OCI-LY3 (cell line): ENCODE measurements around the gene PAEP.
"Not testable (repeated sequence)": the region's sequence is repeated elsewhere in the genome, so short reads cannot be mapped to it uniquely, and the experiment has no call there.

Experiments
- H2AFZ ChIP-seq: fragments of 200-600, 300-600 bp; shearing (Covaris generic); 2 replicates; pipeline ENCODE4 v1.6.0; 2014; ENCODE audit warnings: antibody characterized with exemption, low read depth, low read length
- H3K27ac ChIP-seq: fragments of 200-600, 300-600 bp; sonication (generic); 2 replicates; pipeline ENCODE4 v1.5.1; 2014; ENCODE audit warnings: mild to moderate bottlenecking, low read length, moderate library complexity, mixed read lengths
- H3K27me3 ChIP-seq: fragments of 200-600, 300-600 bp; sonication (generic); 2 replicates; pipeline ENCODE4 v1.6.1; 2014; ENCODE audit warnings: low read depth, low read length, mixed read lengths
- H3K36me3 ChIP-seq: fragments of 200-600, 300-600 bp; sonication (generic); replicated peaks from 2 replicates; pipeline ENCODE3; 2014; ENCODE audit warnings: low read depth, low read length, mixed read lengths
- H3K4me1 ChIP-seq: fragments of 300-600, 200-600 bp; sonication (generic); 2 replicates; pipeline ENCODE4 v1.6.1; 2014; ENCODE audit warnings: low read length, mixed read lengths
- H3K4me2 ChIP-seq: fragments of 200-600, 300-600 bp; sonication (generic); 2 replicates; pipeline ENCODE4 v1.6.1; 2014; ENCODE audit warnings: low read length, mixed read lengths
- H3K4me3 ChIP-seq: fragments of 300-600, 200-600 bp; sonication (generic); 2 replicates; pipeline ENCODE4 v1.5.1; 2014; ENCODE audit warnings: antibody characterized with exemption, mild to moderate bottlenecking, low read length, moderate library complexity
- H3K79me2 ChIP-seq: fragments of 300-600, 200-600 bp; shearing (Covaris generic); 2 replicates; pipeline ENCODE4 v1.6.1; 2014; ENCODE audit warnings: mild to moderate bottlenecking, low read length, mixed read lengths
- H3K9ac ChIP-seq: fragments of 300-600, 200-600 bp; shearing (Covaris generic); 2 replicates; pipeline ENCODE4 v1.6.0; 2014; ENCODE audit warnings: mild to moderate bottlenecking, low read length, moderate library complexity
- H3K9me3 ChIP-seq: fragments of 200-600, 300-600 bp; shearing (Covaris generic); 2 replicates; pipeline ENCODE4 v1.6.1; 2014; ENCODE audit warnings: low read length, mixed read lengths; ENCODE audit not compliant: insufficient read depth
- H4K20me1 ChIP-seq: fragments of 200-600, 300-600 bp; sonication (generic); 2 replicates; pipeline ENCODE4 v1.6.1; 2016; ENCODE audit warnings: low read length, mixed read lengths; ENCODE audit not compliant: insufficient read depth
- CTCF ChIP-seq: fragments of 200-600, 300-600 bp; sonication (generic); IDR thresholded peaks from 2 replicates; pipeline ENCODE4 v1.5.1; 2014; ENCODE audit warnings: antibody characterized with exemption, low read length, low read depth
- EZH2phosphoT487 ChIP-seq: fragments of 200-600 bp; shearing (Covaris generic); IDR thresholded peaks from 2 replicates; pipeline ENCODE4 v1.6.1; 2018; ENCODE audit warnings: antibody characterized with exemption, mixed run types, low read depth

Gene PAEP

GRCh38 chr9:135531096-135531495 lies 30.5 kb upstream of the PAEP start:
- TF ChIP-seq CTCF (no peak), EZH2phosphoT487 (no peak)
- no peaks in the 10 kb centered on the region for H3K9me3 ChIP-seq

GRCh38 chr9:135533113-135533512 lies 28.4 kb upstream of the PAEP start:
- Histone ChIP-seq H2AFZ (no peak overlapping the region), H3K9ac (no peak overlapping the region), H3K79me2 (no peaks in the 10 kb centered on the region), H3K4me1 (peaks cover 8% of the 10 kb centered on the region), H3K27me3 (no peaks in the 10 kb centered on the region), H3K36me3 (no peaks in the 10 kb centered on the region), H4K20me1 (no peaks in the 10 kb centered on the region), H3K4me3 (no peak overlapping the region), H3K27ac (no peak overlapping the region), H3K4me2 (no peak overlapping the region), H3K9me3 (no peaks in the 10 kb centered on the region)
- no peak for TF ChIP-seq EZH2phosphoT487

More at GRCh38 chr9:135531096-135531495, 30.5 kb upstream of the PAEP start:
- Histone ChIP-seq H2AFZ (no peak overlapping the region), H3K27ac (no peak overlapping the region), H3K4me2 (no peak overlapping the region), H3K9ac (no peak overlapping the region), H3K27me3 (no peaks in the 10 kb centered on the region), H3K36me3 (no peaks in the 10 kb centered on the region), H3K79me2 (no peaks in the 10 kb centered on the region), H4K20me1 (no peaks in the 10 kb centered on the region), H3K4me3 (no peak overlapping the region), H3K4me1 (peaks cover 8% of the 10 kb centered on the region)

GRCh38 chr9:135533674-135534073 lies 27.9 kb upstream of the PAEP start:
- H3K9me3 ChIP-seq: no peaks in the 10 kb centered on the region
- H3K36me3 ChIP-seq: no peaks in the 10 kb centered on the region
- H3K4me3 ChIP-seq: no peak overlapping the region
- H3K27me3 ChIP-seq: no peaks in the 10 kb centered on the region
- H3K79me2 ChIP-seq: no peaks in the 10 kb centered on the region
- H3K9ac ChIP-seq: no peak overlapping the region
- H2AFZ ChIP-seq: no peak overlapping the region
- no peak overlapping the region for H3K27ac ChIP-seq
- no peak overlapping the region for H3K4me2 ChIP-seq
- H3K4me1 ChIP-seq: peaks cover 8% of the 10 kb centered on the region
- TF ChIP-seq EZH2phosphoT487 (no peak), CTCF (no peak)
- no peaks in the 10 kb centered on the region for H4K20me1 ChIP-seq

- not testable (repeated sequence) for H3K79me2 ChIP-seq, H4K20me1 ChIP-seq, H3K9me3 ChIP-seq, H2AFZ ChIP-seq, H3K4me1 ChIP-seq, H3K4me2 ChIP-seq, H3K27me3 ChIP-seq, H3K27ac ChIP-seq, H3K36me3 ChIP-seq, H3K4me3 ChIP-seq, H3K9ac ChIP-seq
These were observed 27.3 kb upstream of the PAEP start for GRCh38 chr9:135534192-135534711.

GRCh38 chr9:135534826-135535225 lies 26.7 kb upstream of the PAEP start:
- H3K4me2 ChIP-seq, H2AFZ ChIP-seq, H3K36me3 ChIP-seq, H3K4me3 ChIP-seq, H3K9ac ChIP-seq, H3K9me3 ChIP-seq, H3K27me3 ChIP-seq, H3K27ac ChIP-seq, H3K79me2 ChIP-seq, H4K20me1 ChIP-seq, H3K4me1 ChIP-seq: not testable (repeated sequence)

GRCh38 chr9:135535631-135536030 lies 25.9 kb upstream of the PAEP start:
- not testable (repeated sequence) for H3K4me2 ChIP-seq, H3K27ac ChIP-seq, H4K20me1 ChIP-seq, H3K9me3 ChIP-seq, H3K36me3 ChIP-seq, H3K27me3 ChIP-seq, H3K9ac ChIP-seq, H3K4me3 ChIP-seq, H3K4me1 ChIP-seq, H3K79me2 ChIP-seq, H2AFZ ChIP-seq
